ENCODE results near the gene DIPK2A.

Gene DIPK2A

GRCh38 chr3:143998266-143998665 is 26.6 kb downstream of the DIPK2A start:
- Histone ChIP-seq H3K9me2 (replicated peaks; ENCODE audit: insufficient read depth, low read length) (no peaks in the 10 kb centered on the region), H2AFZ (ENCODE audit: low read length) (no peak overlapping the region), H3K27me3 (replicated peaks; ENCODE audit: insufficient read depth, low read length) (no peaks in the 10 kb centered on the region), H3K4me3 (ENCODE audit: low read length) (no peak overlapping the region), H3F3A (ENCODE audit: insufficient read depth, low read length) (no peaks in the 10 kb centered on the region), H3K36me3 (replicated peaks; ENCODE audit: insufficient read depth, low read length) (no peaks in the 10 kb centered on the region), H3K79me2 (ENCODE audit: low read length) (0 out of 2 replicates have a peak, but pooled peaks cover 3% of the 10 kb centered on the region), H3K9me3 (replicated peaks; ENCODE audit: insufficient read depth, low read length) (no peaks in the 10 kb centered on the region), H3K9ac (ENCODE audit: low read length) (no peak overlapping the region), H3K4me2 (ENCODE audit: low read depth, low read length) (no peak overlapping the region), H4K20me1 (ENCODE audit: insufficient read depth, low read length) (no peaks in the 10 kb centered on the region), H3K27ac (ENCODE audit: low read length) (no peak overlapping the region), H3K4me1 (ENCODE audit: low read length) (no peaks in the 10 kb centered on the region)
- no peak for TF ChIP-seq EZH2 (optimal IDR thresholded peaks at IDR 0.05; ENCODE audit: low read depth, low read length)
- no peak for TF ChIP-seq EZH2phosphoT487 (IDR thresholded peaks at IDR 0.05; ENCODE audit: low read length)
- no peak for TF ChIP-seq CTCF (IDR thresholded peaks at IDR 0.05; ENCODE audit: low read length)
- DNase-seq, result no peak

GRCh38 chr3:144003051-144003450 is 31.4 kb downstream of the DIPK2A start:
- no peaks in the 10 kb centered on the region for H4K20me1 ChIP-seq (ENCODE audit: insufficient read depth, low read length)
- DNase-seq, result no peak
- no peak overlapping the region for H2AFZ ChIP-seq (ENCODE audit: low read length)
- H3K27me3 ChIP-seq (replicated peaks; ENCODE audit: insufficient read depth, low read length), result no peaks in the 10 kb centered on the region
- no peaks in the 10 kb centered on the region for H3K9me3 ChIP-seq (replicated peaks; ENCODE audit: insufficient read depth, low read length)
- H3F3A ChIP-seq (ENCODE audit: insufficient read depth, low read length), result no peaks in the 10 kb centered on the region
- no peaks in the 10 kb centered on the region for H3K79me2 ChIP-seq (ENCODE audit: low read length)
- H3K4me3 ChIP-seq (ENCODE audit: low read length), result no peak overlapping the region
- H3K36me3 ChIP-seq (replicated peaks; ENCODE audit: insufficient read depth, low read length), result no peaks in the 10 kb centered on the region
- no peaks in the 10 kb centered on the region for H3K4me1 ChIP-seq (ENCODE audit: low read length)
- TF ChIP-seq CTCF (IDR thresholded peaks at IDR 0.05; ENCODE audit: low read length) (no peak), EZH2 (optimal IDR thresholded peaks at IDR 0.05; ENCODE audit: low read depth, low read length) (no peak), EZH2phosphoT487 (IDR thresholded peaks at IDR 0.05; ENCODE audit: low read length) (no peak)
- no peaks in the 10 kb centered on the region for H3K9me2 ChIP-seq (replicated peaks; ENCODE audit: insufficient read depth, low read length)
- H3K9ac ChIP-seq (ENCODE audit: low read length), result no peak overlapping the region
- H3K27ac ChIP-seq (ENCODE audit: low read length), result no peak overlapping the region
- H3K4me2 ChIP-seq (ENCODE audit: low read depth, low read length), result no peak overlapping the region

GRCh38 chr3:144010371-144010770 is 38.7 kb downstream of the DIPK2A start:
- no peak for TF ChIP-seq CTCF (IDR thresholded peaks at IDR 0.05; ENCODE audit: low read length)
- no peak for TF ChIP-seq EZH2 (optimal IDR thresholded peaks at IDR 0.05; ENCODE audit: low read depth, low read length)
- no peak for TF ChIP-seq EZH2phosphoT487 (IDR thresholded peaks at IDR 0.05; ENCODE audit: low read length)
- H3K4me1 ChIP-seq (ENCODE audit: low read length), result no peaks in the 10 kb centered on the region
- H2AFZ ChIP-seq (ENCODE audit: low read length), result no peak overlapping the region
- no peaks in the 10 kb centered on the region for H3F3A ChIP-seq (ENCODE audit: insufficient read depth, low read length)
- H3K79me2 ChIP-seq (ENCODE audit: low read length), result no peaks in the 10 kb centered on the region
- H3K27ac ChIP-seq (ENCODE audit: low read length), result no peak overlapping the region
- no peaks in the 10 kb centered on the region for H3K27me3 ChIP-seq (replicated peaks; ENCODE audit: insufficient read depth, low read length)
- no peak overlapping the region for H3K4me3 ChIP-seq (ENCODE audit: low read length)
- H3K36me3 ChIP-seq (replicated peaks; ENCODE audit: insufficient read depth, low read length), result no peaks in the 10 kb centered on the region
- H4K20me1 ChIP-seq (ENCODE audit: insufficient read depth, low read length), result no peaks in the 10 kb centered on the region
- no peaks in the 10 kb centered on the region for H3K9me2 ChIP-seq (replicated peaks; ENCODE audit: insufficient read depth, low read length)
- H3K4me2 ChIP-seq (ENCODE audit: low read depth, low read length), result no peak overlapping the region
- DNase-seq, result no peak
- H3K9me3 ChIP-seq (replicated peaks; ENCODE audit: insufficient read depth, low read length), result no peaks in the 10 kb centered on the region
- no peak overlapping the region for H3K9ac ChIP-seq (ENCODE audit: low read length)
